ENCODE data around the gene GRWD1.
A peak's percentile ranks its signal among the peaks of the same experiment; 100 is the strongest.
"Not testable (repeated sequence)": the region's sequence is repeated elsewhere in the genome, so short reads cannot be mapped to it uniquely, and the experiment has no call there.

The GRWD1 gene

GRCh38 chr19:48484247-48484893 lies 38.6 kb downstream of the GRWD1 start:
- H3K4me3 ChIP-seq (ENCODE audit: low read length), result no peak overlapping the region
- no peak for DNase-seq (ENCODE audit: low read depth)
- TF ChIP-seq CTCF (IDR thresholded peaks at IDR 0.05; ENCODE audit: insufficient read depth, low read depth, low read length, missing control alignments), result no peak

GRCh38 chr19:48484931-48485612 lies 39.3 kb downstream of the GRWD1 start:
- no peak for DNase-seq (ENCODE audit: low read depth)
- H3K4me3 ChIP-seq (ENCODE audit: low read length), result no peak overlapping the region
- no peak for TF ChIP-seq CTCF (IDR thresholded peaks at IDR 0.05; ENCODE audit: insufficient read depth, low read depth, low read length, missing control alignments)

- not testable (repeated sequence) for H3K4me3 ChIP-seq (ENCODE audit: low read length)
- peak; percentile 61 for DNase-seq (ENCODE audit: low read depth)
These were observed 40.9 kb downstream of the GRWD1 start for GRCh38 chr19:48486706-48487105.

- TF ChIP-seq CTCF (IDR thresholded peaks at IDR 0.05; ENCODE audit: insufficient read depth, low read depth, low read length, missing control alignments), result no peak
- H3K4me3 ChIP-seq (ENCODE audit: low read length), result no peak overlapping the region
- no peak for DNase-seq (ENCODE audit: low read depth)
These were observed 41.8 kb downstream of the GRWD1 start for GRCh38 chr19:48487544-48487943.

- no peak for TF ChIP-seq CTCF (IDR thresholded peaks at IDR 0.05; ENCODE audit: insufficient read depth, low read depth, low read length, missing control alignments)
- DNase-seq (ENCODE audit: low read depth), result peak; percentile 96
- H3K4me3 ChIP-seq (ENCODE audit: low read length), result no peak overlapping the region
These were observed 42.2 kb downstream of the GRWD1 start for GRCh38 chr19:48487948-48488347.

- H3K4me3 ChIP-seq (ENCODE audit: low read length), result not testable (repeated sequence)
These were observed 42.7 kb downstream of the GRWD1 start for GRCh38 chr19:48488478-48488877.

GRCh38 chr19:48489608-48490216 lies 43.9 kb downstream of the GRWD1 start:
- peak; percentile 97 for TF ChIP-seq CTCF (IDR thresholded peaks at IDR 0.05; ENCODE audit: insufficient read depth, low read depth, low read length, missing control alignments)
- H3K4me3 ChIP-seq (ENCODE audit: low read length), result no peak overlapping the region
- peak; percentile 75 for DNase-seq (ENCODE audit: low read depth)

More at GRCh38 chr19:48488478-48488877, 42.7 kb downstream of the GRWD1 start:
- not testable (repeated sequence) for DNase-seq (ENCODE audit: low read depth)

Measured in epithelial cell of esophagus (primary cell).